GM12878 (cell line): ENCODE results near the gene WRAP73. TPM values are rescaled to one million over a fixed set of nuclear protein-coding genes. Genes with fewer than 3 reads are reported as not detected.

Experiments used
- ATAC-seq: fragments of 200-7000 bp; cut with Tn5 transposase; 3 replicates; pipeline ENCODE4 v1.9.1; 2020; ENCODE audit warnings: mild to moderate bottlenecking, moderate library complexity
- BruUV-seq: library from RNA; stranded (reverse); fragments of 400-500 nt; replicated peaks from 2 replicates; lab custom pipeline; 2021; lab: Mats Ljungman, UMichigan
- CTCF ChIA-PET: fragments of 300-600 bp; sonication (Branson Sonifier 250); formaldehyde crosslinking; extraction: SDS; loops from one replicate; lab custom pipeline; 2021; ENCODE audit warnings: inconsistent platforms; lab: Yijun Ruan, JAX
- POLR2A ChIA-PET: fragments of 350-600 bp; formaldehyde crosslinking; extraction: SDS; loops from one replicate; lab custom pipeline; 2021; ENCODE audit warnings: inconsistent platforms; lab: Charles Lee
- RAD21 ChIA-PET: fragments of 300-600 bp; sonication (Branson Sonifier 250); formaldehyde crosslinking; loops from one replicate; lab custom pipeline; 2023; ENCODE audit warnings: antibody characterized with exemption; ENCODE audit not compliant: unreplicated experiment; lab: Charles Lee
- SMC1A ChIA-PET: fragments of 300-600 bp; sonication (Branson Sonifier 250); formaldehyde crosslinking; loops from one replicate; lab custom pipeline; 2023; ENCODE audit not compliant: unreplicated experiment, uncharacterized antibody; lab: Charles Lee
- DNase-seq: peaks from one replicate; pipeline ENCODE4 v3.0.0-alpha.2; 2011; ENCODE audit warnings: low read depth, low spot score
- FAIRE-seq: peaks from 3 replicates; lab custom pipeline; 2011; peaks lifted over from hg19 to GRCh38; lab: Jason Lieb, UNC
- H2AFZ ChIP-seq: 2 replicates; pipeline ENCODE4 v1.6.0; 2011; ENCODE audit warnings: low read depth, low read length, control low read depth; ENCODE audit not compliant: control insufficient read depth
- H3K27ac ChIP-seq: 2 replicates; pipeline ENCODE4 v1.5.1; 2011; ENCODE audit warnings: control low read depth; ENCODE audit not compliant: control insufficient read depth, insufficient read depth
- H3K27me3 ChIP-seq, 2 experiments: replicated peaks in 1 of 2; 2 replicates each; pipeline versions ENCODE4 v1.6.0 to v1.6.1; 2011; ENCODE audit warnings: low read length in 1 of 2; ENCODE audit not compliant: control insufficient read depth in 2 of 2, insufficient read depth in 2 of 2
- H3K36me3 ChIP-seq, 2 experiments: 2 replicates each; pipeline ENCODE4 v1.5.1; 2011; ENCODE audit warnings: low read length in 1 of 2; ENCODE audit not compliant: control insufficient read depth in 2 of 2, insufficient read depth in 2 of 2
- H3K4me1 ChIP-seq: 2 replicates; pipeline ENCODE4 v1.6.1; 2011; ENCODE audit warnings: mild to moderate bottlenecking, low read length, moderate library complexity, mixed read lengths; ENCODE audit not compliant: control insufficient read depth, insufficient read depth
- H3K4me2 ChIP-seq: 2 replicates; pipeline ENCODE4 v1.6.0; 2011; ENCODE audit warnings: control low read depth; ENCODE audit not compliant: control insufficient read depth, insufficient read depth
- H3K4me3 ChIP-seq: fragments of 200-600 bp; sonication (generic); 2 replicates; pipeline ENCODE4 v1.5.1; 2016
- H3K79me2 ChIP-seq: 2 replicates; pipeline ENCODE4 v1.6.0; 2011; ENCODE audit warnings: low read length; ENCODE audit not compliant: control insufficient read depth, insufficient read depth
- H3K9ac ChIP-seq: 2 replicates; pipeline ENCODE4 v1.8.0; 2011; ENCODE audit warnings: low read length, control low read depth, mixed read lengths; ENCODE audit not compliant: control insufficient read depth, insufficient read depth
- H3K9me3 ChIP-seq: replicated peaks from 3 replicates; pipeline ENCODE4 v1.5.1; 2011; ENCODE audit warnings: mild to moderate bottlenecking, low read length; ENCODE audit not compliant: control insufficient read depth, insufficient read depth
- H4K20me1 ChIP-seq: 2 replicates; pipeline ENCODE4 v1.6.0; 2011; ENCODE audit not compliant: control insufficient read depth, insufficient read depth
- BCL3 ChIP-seq: IDR thresholded peaks from 2 replicates; pipeline ENCODE4 v1.6.1; 2011; ENCODE audit warnings: borderline replicate concordance, low read depth, mild to moderate bottlenecking, moderate library complexity, low read length; ENCODE audit not compliant: insufficient read depth, poor library complexity, severe bottlenecking
- NFIC ChIP-seq: IDR thresholded peaks from 2 replicates; pipeline ENCODE4 v1.6.1; 2012; ENCODE audit warnings: low read depth, mild to moderate bottlenecking, inconsistent platforms, low read length, moderate library complexity
- NFYA ChIP-seq: IDR thresholded peaks from 2 replicates; pipeline ENCODE4 v1.6.1; 2011; ENCODE audit warnings: low read depth, mild to moderate bottlenecking, low read length, improper control_type of control experiment, borderline replicate concordance
- POLR2AphosphoS2 ChIP-seq: IDR thresholded peaks from 2 replicates; pipeline ENCODE4 v1.6.1; 2011; ENCODE audit warnings: low read depth, mild to moderate bottlenecking, low read length, improper control_type of control experiment, moderate library complexity
- SREBF2 ChIP-seq: IDR thresholded peaks from 2 replicates; pipeline ENCODE4 v1.6.1; 2012; ENCODE audit warnings: mild to moderate bottlenecking, low read length
- WGBS: methylation state at CpG from one replicate; pipeline ENCODE4 v1.1.6; 2016; ENCODE audit warnings: low lambda C conversion rate; ENCODE audit not compliant: insufficient replicate concordance, insufficient coverage; ENCODE audit errors: missing lambda C conversion rate; 5-methylcytosine and 5-hydroxymethylcytosine counted together
- in situ Hi-C: fragments of 300-500 bp; cut with MboI; formaldehyde crosslinking; loops from 9 replicates; pipeline ENCODE4 v1.14.3; 2018; ENCODE audit warnings: mixed read lengths
- intact Hi-C: fragments of 100-400 bp; cut with micrococcal nuclease; formaldehyde crosslinking; loops from one replicate; pipeline ENCODE4 v1.14.2; 2022; ENCODE audit not compliant: unreplicated experiment
- polyA plus RNA-seq, 11 experiments: library from polyadenylated mRNA; depleted of rRNA in 4 of 11; unstranded in 6 of 11; stranded (reverse) in 5 of 11; fragments of >200 nt; fragmentation: Nextera tagmentation in 4 of 11; fragmentation: Illumina TruSeq in 1 of 11; extraction: Ambion mirVana in 4 of 11; extraction: Trizol in 1 of 11; gene quantifications; 1 replicate in 1 of 11; 2 replicates in 10 of 11; pipeline versions ENCODE4 v1.2.1 to v1.2.3, GENCODE V29; 2011 to 2016; ENCODE audit warnings: inconsistent platforms in 2 of 11, missing spikeins in 2 of 11, low read depth in 1 of 11
- total RNA-seq, 4 experiments: library from RNA; depleted of rRNA in 3 of 4; stranded (reverse); fragments of >200 nt in 3 of 4; fragmentation: Illumina TruSeq in 1 of 4; extraction: Trizol in 1 of 4; gene quantifications; 2 replicates each; pipeline versions ENCODE4 v1.2.1 to v1.2.3, GENCODE V29; 2013 to 2021

The WRAP73 gene
- total and polyA plus RNA-seq, 10 of the 15 experiments (the other 5 are each of a cell fraction or from before 2014, with no cell fraction given): 3.2 to 65.8 (median 48.0) TPM

GRCh38 chr1:3604997-3605823 is 44.7 kb downstream of the WRAP73 start:
- no peak for FAIRE-seq
- 47% methylated on average over 7 of the region's 7 CpGs for WGBS
- no peak for DNase-seq
- H2AFZ ChIP-seq: no peak overlapping the region
- no peaks in the 10 kb centered on the region for H4K20me1 ChIP-seq
- no peak overlapping the region for H3K27ac ChIP-seq
- H3K27me3 ChIP-seq: peaks cover 0 to 4% of the 10 kb centered on the region in 2 experiments; a peak in 3 of 4 replicates
- no peaks in the 10 kb centered on the region for H3K4me1 ChIP-seq
- SMC1A ChIA-PET: no interaction called here
- CTCF ChIA-PET: no interaction called here
- BruUV-seq: no TSS peak
- no peak overlapping the region for H3K9ac ChIP-seq
- TF ChIP-seq BCL3: peak; percentile 92
- no peak for TF ChIP-seq SREBF2
- TF ChIP-seq NFIC: 0 out of 2 replicates have a peak, but pooled peaks have one; percentile 19
- no peaks in the 10 kb centered on the region for H3K79me2 ChIP-seq
- H3K9me3 ChIP-seq: no peaks in the 10 kb centered on the region
- no peak overlapping the region for H3K4me2 ChIP-seq
- RAD21 ChIA-PET: no interaction called here
- H3K4me3 ChIP-seq: no peak overlapping the region
- POLR2A ChIA-PET: no interaction called here
- H3K36me3 ChIP-seq: no peaks in the 10 kb centered on the region
- in situ Hi-C loops: no loop called here
- no peak for ATAC-seq
- intact Hi-C loops: no loop called here

- Histone ChIP-seq H4K20me1 (no peaks in the 10 kb centered on the region), H3K4me1 (no peaks in the 10 kb centered on the region), H3K36me3 (no peaks in the 10 kb centered on the region), H3K4me3 (no peak overlapping the region), H2AFZ (no peak overlapping the region), H3K4me2 (no peak overlapping the region), H3K27me3 (peaks cover 0 to 2% of the 10 kb centered on the region in 2 experiments; a peak in 3 of 4 replicates), H3K27ac (no peak overlapping the region), H3K9ac (no peak overlapping the region), H3K79me2 (no peaks in the 10 kb centered on the region), H3K9me3 (no peaks in the 10 kb centered on the region)
- no peak for FAIRE-seq
- DNase-seq: no peak
- SMC1A ChIA-PET: no interaction called here
- 30% methylated on average over 8 of the region's 8 CpGs for WGBS
- POLR2A ChIA-PET: no interaction called here
- RAD21 ChIA-PET: no interaction called here
- CTCF ChIA-PET: no interaction called here
- ATAC-seq: no peak
- no peak for TF ChIP-seq NFYA
- no peak for TF ChIP-seq POLR2AphosphoS2
- intact Hi-C loops: no loop called here
- BruUV-seq: no TSS peak
- in situ Hi-C loops: no loop called here
These were observed 45.4 kb downstream of the WRAP73 start for GRCh38 chr1:3604468-3604974.
